ENCODE data around the gene YJU2.

Gene YJU2

DNA sequence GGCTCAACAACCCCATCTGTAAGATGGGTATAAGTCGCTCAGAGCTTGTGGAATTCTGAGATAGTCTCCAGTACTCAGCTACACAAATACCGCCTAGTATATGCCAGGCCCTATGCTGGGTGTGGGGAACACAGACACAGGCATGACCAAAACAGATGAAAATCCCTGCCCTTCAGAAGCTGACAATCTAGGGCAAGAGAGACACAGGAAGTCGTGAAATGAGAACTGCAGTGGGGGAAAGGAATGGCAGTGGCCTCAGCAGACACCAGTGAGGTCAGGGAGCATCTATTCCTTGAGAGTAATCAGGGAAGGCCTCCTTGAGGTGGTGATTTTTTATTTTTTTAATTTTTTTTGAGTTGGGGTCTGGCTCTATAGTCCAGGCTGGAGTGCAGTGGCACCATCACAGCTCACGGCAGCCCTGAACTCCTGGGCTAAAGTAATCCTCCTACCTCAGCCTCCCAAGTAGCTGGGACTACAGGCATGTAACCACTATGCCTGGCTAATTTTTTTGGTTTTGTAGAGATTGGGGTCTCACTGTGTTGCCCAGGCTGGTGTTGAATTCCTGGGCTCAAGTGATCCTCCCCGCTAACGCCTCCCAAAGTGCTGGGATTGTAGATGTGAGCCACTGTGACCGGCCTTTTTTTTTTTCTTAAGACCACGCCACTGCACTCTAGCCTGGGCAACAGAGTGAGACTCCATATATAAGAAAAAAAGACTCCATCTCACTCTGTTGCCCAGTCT is 52.1 kb downstream of the YJU2 start:
- no peak for DNase-seq (ENCODE audit: low read depth)

- no peak for DNase-seq (ENCODE audit: low read depth)
Measured at GRCh38 chr19:4300589-4300988, 53.7 kb downstream of the YJU2 start.

- no peak for DNase-seq (ENCODE audit: low read depth)
Measured at GRCh38 chr19:4301590-4302242, 54.8 kb downstream of the YJU2 start.

DNA sequence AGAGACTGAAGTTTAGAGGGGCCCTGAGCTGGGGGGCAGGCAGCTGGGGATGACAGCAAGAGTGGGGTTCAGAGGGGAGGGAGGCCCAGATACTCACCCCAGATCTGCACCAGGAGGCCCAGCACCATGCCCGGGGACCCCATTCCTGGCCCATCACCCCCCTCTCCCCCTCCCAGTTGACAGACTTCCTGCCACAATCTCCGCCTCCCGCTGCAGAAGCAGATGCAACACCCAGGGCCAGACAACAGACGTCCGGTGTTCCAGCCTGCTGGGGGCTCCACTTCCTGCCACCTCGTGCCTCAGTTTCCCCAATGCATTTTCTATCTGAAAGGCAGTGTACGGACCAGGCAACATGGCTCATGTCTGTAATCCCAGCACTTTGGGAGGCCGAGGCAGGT is 55.4 kb downstream of the YJU2 start, which contains the start of gene TMIGD2:
TMIGD2 (minus strand) TSS at position 147 of the 398 bp plus-strand sequence; CDS start at position 143, 4 bp downstream.
- DNase-seq (ENCODE audit: low read depth) = no peak

GRCh38 chr19:4303819-4304537 is 57.1 kb downstream of the YJU2 start:
- DNase-seq (ENCODE audit: low read depth) = no peak

DNA sequence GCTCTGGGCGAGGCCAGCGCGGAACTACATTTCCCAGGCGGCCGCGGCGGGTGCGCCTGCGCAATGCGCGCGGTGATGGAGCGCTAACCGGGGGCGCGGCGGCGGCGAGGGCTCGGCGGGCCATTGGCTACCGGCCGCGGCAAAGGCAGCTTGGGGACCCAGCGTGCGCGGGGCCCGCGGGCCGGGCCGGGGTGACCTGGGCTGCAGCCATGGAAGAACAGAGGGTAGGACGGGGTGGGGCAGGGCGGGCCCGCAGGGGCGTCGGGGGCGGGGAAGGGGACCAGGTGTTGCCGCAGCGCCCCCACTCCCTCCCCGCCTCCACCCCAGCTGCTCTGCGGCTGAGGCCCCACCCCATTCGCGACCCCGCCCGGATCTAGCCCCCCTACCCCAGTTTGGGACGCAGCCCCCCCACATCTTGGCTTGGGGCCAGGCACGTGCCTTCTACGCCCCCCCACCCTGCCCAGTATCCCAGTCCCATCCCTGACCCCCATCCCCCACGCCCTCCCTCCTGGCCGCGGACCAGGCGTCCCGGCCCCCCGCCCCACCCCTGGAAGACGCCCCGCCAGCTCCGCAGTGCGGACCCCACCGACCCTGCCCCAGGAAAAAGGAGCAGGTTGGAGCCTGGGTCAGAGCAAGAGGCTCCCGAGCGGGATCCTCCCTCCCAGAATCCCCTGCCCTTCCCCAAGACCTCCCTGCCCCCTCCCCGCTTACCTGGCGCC is 57.8 kb downstream of the YJU2 start, which contains the start of gene FSD1:
FSD1 (plus strand) TSS at position 61 of the 719 bp plus-strand sequence; CDS start at position 210, 149 bp downstream.
- no peak for DNase-seq (ENCODE audit: low read depth)

DNA sequence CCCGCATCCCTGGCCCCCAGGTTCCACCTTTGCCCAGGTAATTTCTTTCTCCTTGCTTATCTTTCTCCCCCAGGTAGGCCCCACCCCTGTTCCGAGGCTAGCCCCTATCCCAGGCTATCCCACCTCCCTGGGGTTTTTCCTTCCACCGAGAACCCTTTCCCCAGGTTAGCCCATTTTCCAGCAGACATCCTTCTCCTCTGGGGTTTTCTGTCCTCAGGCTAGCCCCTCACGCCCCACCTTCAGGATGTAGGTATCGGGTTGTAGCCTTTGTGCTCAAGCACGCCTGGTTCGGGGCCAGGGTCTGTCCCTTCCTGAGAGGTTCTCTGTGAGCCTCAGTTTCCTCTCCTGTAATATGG is 58.4 kb downstream of the YJU2 start:
- DNase-seq (ENCODE audit: low read depth) = no peak

GRCh38 chr19:4305659-4306058 is 58.8 kb downstream of the YJU2 start:
- DNase-seq (ENCODE audit: low read depth) = no peak

- DNase-seq (ENCODE audit: low read depth) = no peak
Measured at GRCh38 chr19:4310247-4311121, 63.6 kb downstream of the YJU2 start.

DNA sequence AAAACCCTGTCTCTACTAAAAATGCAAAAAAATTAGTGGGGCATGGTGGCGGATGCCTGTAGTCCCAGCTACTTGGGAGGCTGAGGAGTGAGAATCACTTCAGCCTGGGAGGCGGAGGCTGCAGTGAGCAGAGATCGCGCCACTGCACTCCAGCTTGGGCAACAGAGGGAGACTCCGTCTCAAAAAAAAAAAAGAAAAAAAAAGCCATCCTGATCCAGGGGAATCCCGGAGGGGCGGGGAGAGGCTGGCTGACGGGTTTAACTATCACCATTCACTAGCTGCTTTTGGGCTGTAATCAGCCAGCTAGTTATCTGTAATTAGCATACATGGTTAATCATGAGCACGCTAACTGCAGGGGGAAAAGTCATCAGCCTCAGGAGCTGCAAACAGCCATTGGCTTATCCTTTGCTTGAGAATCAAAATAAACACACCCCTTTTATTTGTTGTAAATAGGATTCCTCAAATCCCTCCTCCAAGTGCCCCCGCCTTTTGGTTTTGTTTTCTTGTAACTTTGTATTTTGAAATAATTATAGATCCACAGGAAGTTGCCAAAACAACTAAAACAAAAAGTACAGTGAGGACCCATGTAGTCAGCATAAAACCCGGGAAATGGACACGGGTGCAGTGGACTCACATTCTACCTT is 67.1 kb downstream of the YJU2 start:
- no peak for DNase-seq (ENCODE audit: low read depth)

DNA sequence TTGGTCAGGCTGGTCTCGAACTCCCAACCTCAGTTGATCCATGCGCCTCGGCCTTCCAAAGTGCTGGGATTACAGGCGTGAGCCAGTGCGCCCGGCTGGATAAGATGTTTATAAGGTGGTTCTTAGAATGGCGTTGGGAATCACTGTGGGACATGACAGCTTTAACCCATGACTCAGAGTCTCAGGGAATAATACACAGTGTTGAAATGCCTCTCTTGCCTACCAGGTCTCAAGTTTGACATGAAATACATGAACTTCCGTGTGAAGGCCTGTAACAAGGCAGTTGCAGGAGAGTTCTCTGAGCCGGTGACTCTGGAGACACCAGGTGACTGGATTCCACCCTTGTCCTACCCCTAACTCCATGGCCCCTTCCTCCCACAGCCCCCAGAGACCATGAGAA is 70.1 kb downstream of the YJU2 start:
- DNase-seq (ENCODE audit: low read depth) = no peak

DNA sequence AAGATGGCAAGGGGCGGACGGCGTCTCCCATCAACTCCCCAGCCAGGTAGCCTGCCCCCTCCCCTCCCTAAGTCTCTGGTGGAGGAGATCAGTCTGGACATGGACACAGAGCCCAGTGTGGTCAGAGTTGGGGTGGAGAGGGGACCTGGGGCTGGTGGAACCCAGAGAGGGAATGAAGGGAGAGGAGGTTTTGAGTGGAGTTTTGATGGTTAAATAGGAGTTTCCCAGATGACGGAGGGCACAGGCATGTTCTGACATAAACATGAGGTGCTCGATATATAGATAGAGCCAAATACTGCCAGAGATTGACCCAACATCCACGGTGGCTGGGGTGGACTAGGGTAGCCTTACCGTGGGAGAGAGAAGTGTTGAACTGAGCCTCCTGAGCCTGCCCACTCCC is 71.6 kb downstream of the YJU2 start:
- DNase-seq (ENCODE audit: low read depth) = no peak

All from non-pigmented ciliary epithelial cell (primary cell).